ENCODE data around the gene AMER3.

Gene AMER3

DNA sequence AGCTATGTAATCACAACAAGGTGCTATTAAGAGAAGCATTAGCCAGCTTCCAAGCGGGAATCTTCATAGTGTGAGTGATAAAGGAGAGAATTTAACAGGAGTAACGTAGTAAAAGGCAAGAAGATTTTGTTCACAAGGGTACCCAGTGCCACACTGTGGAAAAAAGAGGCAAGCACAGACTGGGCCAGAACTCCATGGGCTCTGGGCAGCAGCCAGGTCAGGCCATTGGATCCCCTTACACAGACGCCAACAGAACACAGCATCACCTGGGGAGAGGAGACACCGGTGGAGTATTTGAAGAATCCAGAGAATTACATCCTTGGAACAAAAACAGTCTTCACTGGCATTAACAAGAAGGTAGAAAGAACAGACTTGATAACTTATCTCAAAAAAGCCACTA is 21.2 kb downstream of the AMER3 start:
- TF ChIP-seq, protein P1, sequence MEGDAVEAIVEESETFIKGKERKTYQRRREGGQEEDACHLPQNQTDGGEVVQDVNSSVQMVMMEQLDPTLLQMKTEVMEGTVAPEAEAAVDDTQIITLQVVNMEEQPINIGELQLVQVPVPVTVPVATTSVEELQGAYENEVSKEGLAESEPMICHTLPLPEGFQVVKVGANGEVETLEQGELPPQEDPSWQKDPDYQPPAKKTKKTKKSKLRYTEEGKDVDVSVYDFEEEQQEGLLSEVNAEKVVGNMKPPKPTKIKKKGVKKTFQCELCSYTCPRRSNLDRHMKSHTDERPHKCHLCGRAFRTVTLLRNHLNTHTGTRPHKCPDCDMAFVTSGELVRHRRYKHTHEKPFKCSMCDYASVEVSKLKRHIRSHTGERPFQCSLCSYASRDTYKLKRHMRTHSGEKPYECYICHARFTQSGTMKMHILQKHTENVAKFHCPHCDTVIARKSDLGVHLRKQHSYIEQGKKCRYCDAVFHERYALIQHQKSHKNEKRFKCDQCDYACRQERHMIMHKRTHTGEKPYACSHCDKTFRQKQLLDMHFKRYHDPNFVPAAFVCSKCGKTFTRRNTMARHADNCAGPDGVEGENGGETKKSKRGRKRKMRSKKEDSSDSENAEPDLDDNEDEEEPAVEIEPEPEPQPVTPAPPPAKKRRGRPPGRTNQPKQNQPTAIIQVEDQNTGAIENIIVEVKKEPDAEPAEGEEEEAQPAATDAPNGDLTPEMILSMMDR (IDR thresholded peaks at IDR 0.05; ENCODE audit: insufficient read depth, low read length) = no peak
- TF ChIP-seq GABPA (IDR thresholded peaks at IDR 0.05; ENCODE audit: low read depth) (no peak), SPI1 (IDR thresholded peaks at IDR 0.05; ENCODE audit: borderline replicate concordance, low read depth) (no peak), POLR2AphosphoS5 (IDR thresholded peaks at IDR 0.05; ENCODE audit: low read depth) (no peak)
- TF ChIP-seq, protein P2, sequence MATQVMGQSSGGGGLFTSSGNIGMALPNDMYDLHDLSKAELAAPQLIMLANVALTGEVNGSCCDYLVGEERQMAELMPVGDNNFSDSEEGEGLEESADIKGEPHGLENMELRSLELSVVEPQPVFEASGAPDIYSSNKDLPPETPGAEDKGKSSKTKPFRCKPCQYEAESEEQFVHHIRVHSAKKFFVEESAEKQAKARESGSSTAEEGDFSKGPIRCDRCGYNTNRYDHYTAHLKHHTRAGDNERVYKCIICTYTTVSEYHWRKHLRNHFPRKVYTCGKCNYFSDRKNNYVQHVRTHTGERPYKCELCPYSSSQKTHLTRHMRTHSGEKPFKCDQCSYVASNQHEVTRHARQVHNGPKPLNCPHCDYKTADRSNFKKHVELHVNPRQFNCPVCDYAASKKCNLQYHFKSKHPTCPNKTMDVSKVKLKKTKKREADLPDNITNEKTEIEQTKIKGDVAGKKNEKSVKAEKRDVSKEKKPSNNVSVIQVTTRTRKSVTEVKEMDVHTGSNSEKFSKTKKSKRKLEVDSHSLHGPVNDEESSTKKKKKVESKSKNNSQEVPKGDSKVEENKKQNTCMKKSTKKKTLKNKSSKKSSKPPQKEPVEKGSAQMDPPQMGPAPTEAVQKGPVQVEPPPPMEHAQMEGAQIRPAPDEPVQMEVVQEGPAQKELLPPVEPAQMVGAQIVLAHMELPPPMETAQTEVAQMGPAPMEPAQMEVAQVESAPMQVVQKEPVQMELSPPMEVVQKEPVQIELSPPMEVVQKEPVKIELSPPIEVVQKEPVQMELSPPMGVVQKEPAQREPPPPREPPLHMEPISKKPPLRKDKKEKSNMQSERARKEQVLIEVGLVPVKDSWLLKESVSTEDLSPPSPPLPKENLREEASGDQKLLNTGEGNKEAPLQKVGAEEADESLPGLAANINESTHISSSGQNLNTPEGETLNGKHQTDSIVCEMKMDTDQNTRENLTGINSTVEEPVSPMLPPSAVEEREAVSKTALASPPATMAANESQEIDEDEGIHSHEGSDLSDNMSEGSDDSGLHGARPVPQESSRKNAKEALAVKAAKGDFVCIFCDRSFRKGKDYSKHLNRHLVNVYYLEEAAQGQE (IDR thresholded peaks at IDR 0.05; ENCODE audit: insufficient replicate concordance, low read depth) = no peak
- DNase-seq (ENCODE audit: low read depth in 1 of 2, low spot score in 1 of 2) = no peak
- H3K4me3 ChIP-seq (replicated peaks; ENCODE audit: insufficient read depth, low read length) = no peak overlapping the region
- H3K27ac ChIP-seq (replicated peaks) = no peak overlapping the region
- H3K27me3 ChIP-seq (ENCODE audit: insufficient read depth, poor library complexity, severe bottlenecking) = no peaks in the 10 kb centered on the region

GRCh38 chr2:130778781-130779180 is 23.4 kb downstream of the AMER3 start:
- no peak overlapping the region for H3K4me3 ChIP-seq (replicated peaks; ENCODE audit: insufficient read depth, low read length)
- DNase-seq (ENCODE audit: low read depth in 1 of 2, low spot score in 1 of 2) = no peak
- no peak overlapping the region for H3K27ac ChIP-seq (replicated peaks)
- no peak for TF ChIP-seq SPI1 (IDR thresholded peaks at IDR 0.05; ENCODE audit: borderline replicate concordance, low read depth)
- no peak for TF ChIP-seq GABPA (IDR thresholded peaks at IDR 0.05; ENCODE audit: low read depth)
- TF ChIP-seq, protein P2 (IDR thresholded peaks at IDR 0.05; ENCODE audit: insufficient replicate concordance, low read depth) = no peak
- no peak for TF ChIP-seq POLR2AphosphoS5 (IDR thresholded peaks at IDR 0.05; ENCODE audit: low read depth)
- TF ChIP-seq, protein P1 (IDR thresholded peaks at IDR 0.05; ENCODE audit: insufficient read depth, low read length) = no peak
- H3K27me3 ChIP-seq (ENCODE audit: insufficient read depth, poor library complexity, severe bottlenecking) = no peaks in the 10 kb centered on the region

DNA sequence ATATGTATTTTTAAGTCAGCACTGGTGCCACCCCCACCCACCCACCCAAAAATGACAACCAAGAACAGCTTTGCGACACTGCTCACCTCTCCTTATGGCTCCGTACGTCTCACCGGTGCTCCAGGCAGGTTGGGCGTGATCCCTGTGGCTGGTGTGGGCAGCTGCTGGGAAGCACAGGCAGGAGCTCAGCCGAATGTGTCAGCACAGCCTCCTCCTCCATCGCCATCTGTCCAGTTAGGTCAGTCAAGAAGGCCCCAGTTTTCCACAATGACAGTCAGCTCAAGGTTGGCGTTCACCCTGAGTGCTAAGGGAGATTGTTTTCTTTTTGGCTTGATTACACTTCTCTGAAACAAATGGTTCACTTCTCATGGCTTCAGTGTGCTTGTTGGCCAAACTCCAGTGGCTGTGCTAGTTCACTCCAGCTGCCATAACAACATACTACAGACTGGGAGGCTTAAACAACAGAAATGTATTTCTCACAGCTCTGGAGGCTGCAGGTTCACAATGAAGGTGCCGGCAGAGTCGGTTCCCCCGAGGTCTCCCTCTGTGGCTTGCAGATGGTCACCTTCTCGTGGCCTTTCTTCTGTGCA is 30.2 kb downstream of the AMER3 start:
- no peaks in the 10 kb centered on the region for H3K27me3 ChIP-seq (ENCODE audit: insufficient read depth, poor library complexity, severe bottlenecking)
- H3K27ac ChIP-seq (replicated peaks) = no peak overlapping the region
- TF ChIP-seq, protein P1 (IDR thresholded peaks at IDR 0.05; ENCODE audit: insufficient read depth, low read length) = no peak
- TF ChIP-seq, protein P2 (IDR thresholded peaks at IDR 0.05; ENCODE audit: insufficient replicate concordance, low read depth) = no peak
- TF ChIP-seq SPI1 (IDR thresholded peaks at IDR 0.05; ENCODE audit: borderline replicate concordance, low read depth) (no peak), POLR2AphosphoS5 (IDR thresholded peaks at IDR 0.05; ENCODE audit: low read depth) (no peak), GABPA (IDR thresholded peaks at IDR 0.05; ENCODE audit: low read depth) (no peak)
- H3K4me3 ChIP-seq (replicated peaks; ENCODE audit: insufficient read depth, low read length) = no peak overlapping the region
- no peak for DNase-seq (ENCODE audit: low read depth in 1 of 2, low spot score in 1 of 2)

Data from HL-60 (cell line).